A673 (cell line): ENCODE data around the gene TJP2. TPM values are rescaled to one million over a fixed set of nuclear protein-coding genes. Genes with fewer than 3 reads are reported as not detected.

Experiments
- BruUV-seq: library from RNA; stranded (reverse); fragments of 400-500 nt; replicated peaks from 2 replicates; lab custom pipeline; 2021; lab: Mats Ljungman, UMichigan
- CTCF ChIA-PET: fragments of 300-600 bp; sonication (Branson Sonifier 250); formaldehyde crosslinking; loops from one replicate; lab custom pipeline; 2022; ENCODE audit warnings: antibody characterized with exemption; lab: Charles Lee
- POLR2A ChIA-PET: fragments of 300-600 bp; sonication (Branson Sonifier 250); formaldehyde crosslinking; loops from one replicate; lab custom pipeline; 2022; ENCODE audit warnings: antibody characterized with exemption; ENCODE audit not compliant: low non-redundant PET; lab: Charles Lee
- DNase-seq: peaks from one replicate; pipeline ENCODE4 v3.0.0-alpha.2; 2015; ENCODE audit warnings: low spot score
- H3K27ac ChIP-seq: fragments of 200-600 bp; sonication (generic); 2 replicates; pipeline ENCODE4 v1.5.1; 2016; ENCODE audit warnings: mixed run types, low read depth, mild to moderate bottlenecking, mixed read lengths, antibody characterized with exemption, low read length; ENCODE audit not compliant: poor library complexity, severe bottlenecking
- H3K27me3 ChIP-seq: fragments of 200-600 bp; sonication (generic); replicated peaks from 2 replicates; pipeline ENCODE4 v1.6.1; 2017; ENCODE audit warnings: mixed run types, low read depth, mild to moderate bottlenecking, mixed read lengths, antibody characterized with exemption, low read length; ENCODE audit not compliant: insufficient read depth, poor library complexity
- H3K36me3 ChIP-seq: fragments of 200-600 bp; sonication (generic); 2 replicates; pipeline ENCODE4 v1.6.1; 2016; ENCODE audit warnings: mixed run types, mild to moderate bottlenecking, mixed read lengths, antibody characterized with exemption, low read length; ENCODE audit not compliant: insufficient read depth, poor library complexity, severe bottlenecking
- H3K4me1 ChIP-seq: fragments of 200-600 bp; sonication (generic); 2 replicates; pipeline ENCODE4 v1.6.1; 2017; ENCODE audit warnings: mixed run types, mild to moderate bottlenecking, mixed read lengths, antibody characterized with exemption, low read length; ENCODE audit not compliant: insufficient read depth, poor library complexity, severe bottlenecking
- H3K4me3 ChIP-seq: fragments of 200-600 bp; sonication (generic); 2 replicates; pipeline ENCODE4 v1.5.1; 2016; ENCODE audit warnings: low read depth, mixed run types, mild to moderate bottlenecking, mixed read lengths, low read length; ENCODE audit not compliant: poor library complexity, severe bottlenecking
- H3K9me3 ChIP-seq: fragments of 200-600 bp; sonication (generic); 2 replicates; pipeline ENCODE4 v1.6.1; 2016; ENCODE audit warnings: mixed run types, low read depth, mild to moderate bottlenecking, mixed read lengths, antibody characterized with exemption, low read length; ENCODE audit not compliant: poor library complexity, severe bottlenecking
- EZH2 ChIP-seq: fragments of 200-600 bp; sonication (generic); IDR thresholded peaks from 2 replicates; pipeline ENCODE4 v1.6.1; 2017; ENCODE audit warnings: borderline replicate concordance, low read depth, mild to moderate bottlenecking, mixed read lengths, antibody characterized with exemption, low read length; ENCODE audit not compliant: poor library complexity, severe bottlenecking
- intact Hi-C: fragments of 100-400 bp; cut with micrococcal nuclease; formaldehyde crosslinking; loops from one replicate; pipeline ENCODE4 v1.10.0; 2022; ENCODE audit not compliant: unreplicated experiment
- total RNA-seq: library from RNA; stranded (reverse); gene quantifications from 2 replicates; pipeline ENCODE4 v1.2.3, GENCODE V29; 2021
- TF ChIP-seq, protein P1 (sequence below): fragments of 300-800, 200-600 bp; sonication (generic); conservative IDR thresholded peaks from 2 replicates; pipeline ENCODE4 v1.5.1; 2017; ENCODE audit warnings: low read depth, mild to moderate bottlenecking, antibody characterized with exemption, low read length, moderate library complexity, mixed read lengths

TJP2 gene
- total RNA-seq, 1 experiment from 2014 or later, result 7.2 TPM

DNA sequence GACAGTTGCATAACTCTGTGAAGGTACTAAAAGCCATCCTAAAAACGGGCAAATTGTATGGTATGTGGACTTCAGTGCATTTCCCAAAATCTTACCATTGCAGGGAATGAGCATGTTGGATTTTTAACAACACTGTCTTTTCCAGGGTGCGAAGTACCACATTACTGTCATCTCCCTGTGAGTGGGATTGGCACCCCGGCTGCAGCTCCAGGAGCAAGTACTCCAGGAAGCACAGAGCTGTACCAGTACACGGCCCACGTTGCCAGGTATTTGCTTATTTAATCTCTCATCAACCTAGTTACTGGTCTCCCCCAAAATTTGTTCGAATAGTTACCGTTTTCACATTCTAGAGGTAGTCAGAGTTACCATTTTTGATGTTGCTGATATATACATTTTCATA, 22.6 kb upstream of the TJP2 start:
- POLR2A ChIA-PET, result no interaction called here
- CTCF ChIA-PET, result no interaction called here

DNA sequence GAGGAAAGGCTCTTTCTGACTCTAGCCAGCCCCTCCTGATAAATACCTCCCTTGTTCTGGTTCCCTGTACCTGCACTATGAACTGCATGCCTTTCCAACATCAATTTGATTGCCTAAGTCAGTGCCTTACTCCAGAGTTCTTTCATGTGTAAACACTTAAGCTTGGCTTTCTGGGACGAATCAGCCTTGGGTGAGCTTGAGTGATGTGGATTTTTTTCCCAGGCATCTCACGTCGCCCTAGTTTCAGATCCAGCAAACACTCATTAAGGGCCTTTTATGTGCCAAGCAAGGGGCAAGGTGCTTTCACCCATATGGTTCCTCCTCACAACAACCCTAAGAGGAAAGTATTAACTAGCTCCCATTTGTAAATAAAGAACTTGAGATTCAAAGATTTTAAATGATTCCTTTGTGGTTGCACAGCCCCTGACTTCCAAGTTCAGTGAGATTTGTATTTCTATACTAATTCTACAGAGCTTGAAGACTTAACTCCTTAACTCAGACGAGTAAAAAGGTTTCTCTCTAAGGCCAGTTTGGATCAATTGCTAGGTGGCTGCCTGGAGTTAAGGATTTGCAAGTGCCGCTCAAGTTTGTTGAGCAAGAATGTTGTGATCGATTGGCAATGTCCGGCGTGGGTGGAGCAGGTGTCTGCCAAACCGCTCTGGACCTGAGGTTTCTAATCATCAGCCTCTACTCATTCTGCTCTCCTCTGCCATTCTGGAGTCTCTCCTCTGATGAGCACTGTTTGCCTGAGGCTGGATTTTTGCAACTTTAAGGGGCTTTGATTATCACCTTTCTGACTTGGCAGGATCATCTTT, 20.2 kb upstream of the TJP2 start:
- no peak overlapping the region for H3K27ac ChIP-seq
- H3K36me3 ChIP-seq, result no peaks in the 10 kb centered on the region
- intact Hi-C loops, result no loop called here
- no peak overlapping the region for H3K4me3 ChIP-seq
- H3K9me3 ChIP-seq, result no peaks in the 10 kb centered on the region
- ChIA-PET CTCF (no interaction called here), POLR2A (no interaction called here)
- no peak for DNase-seq
- no TSS peak for BruUV-seq
- TF ChIP-seq, protein P1, sequence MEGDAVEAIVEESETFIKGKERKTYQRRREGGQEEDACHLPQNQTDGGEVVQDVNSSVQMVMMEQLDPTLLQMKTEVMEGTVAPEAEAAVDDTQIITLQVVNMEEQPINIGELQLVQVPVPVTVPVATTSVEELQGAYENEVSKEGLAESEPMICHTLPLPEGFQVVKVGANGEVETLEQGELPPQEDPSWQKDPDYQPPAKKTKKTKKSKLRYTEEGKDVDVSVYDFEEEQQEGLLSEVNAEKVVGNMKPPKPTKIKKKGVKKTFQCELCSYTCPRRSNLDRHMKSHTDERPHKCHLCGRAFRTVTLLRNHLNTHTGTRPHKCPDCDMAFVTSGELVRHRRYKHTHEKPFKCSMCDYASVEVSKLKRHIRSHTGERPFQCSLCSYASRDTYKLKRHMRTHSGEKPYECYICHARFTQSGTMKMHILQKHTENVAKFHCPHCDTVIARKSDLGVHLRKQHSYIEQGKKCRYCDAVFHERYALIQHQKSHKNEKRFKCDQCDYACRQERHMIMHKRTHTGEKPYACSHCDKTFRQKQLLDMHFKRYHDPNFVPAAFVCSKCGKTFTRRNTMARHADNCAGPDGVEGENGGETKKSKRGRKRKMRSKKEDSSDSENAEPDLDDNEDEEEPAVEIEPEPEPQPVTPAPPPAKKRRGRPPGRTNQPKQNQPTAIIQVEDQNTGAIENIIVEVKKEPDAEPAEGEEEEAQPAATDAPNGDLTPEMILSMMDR, result no peak
- TF ChIP-seq EZH2, result no peak
- no peaks in the 10 kb centered on the region for H3K27me3 ChIP-seq
- H3K4me1 ChIP-seq, result no peaks in the 10 kb centered on the region

More for the DNA sequence above, 22.6 kb upstream of the TJP2 start:
- Histone ChIP-seq H3K4me1 (no peaks in the 10 kb centered on the region), H3K9me3 (no peaks in the 10 kb centered on the region), H3K27ac (no peak overlapping the region), H3K27me3 (no peaks in the 10 kb centered on the region), H3K36me3 (no peaks in the 10 kb centered on the region), H3K4me3 (no peak overlapping the region)
- no peak for TF ChIP-seq EZH2
- TF ChIP-seq, protein P1, result no peak
- BruUV-seq, result no TSS peak
- intact Hi-C loops, result no loop called here
- no peak for DNase-seq

DNA sequence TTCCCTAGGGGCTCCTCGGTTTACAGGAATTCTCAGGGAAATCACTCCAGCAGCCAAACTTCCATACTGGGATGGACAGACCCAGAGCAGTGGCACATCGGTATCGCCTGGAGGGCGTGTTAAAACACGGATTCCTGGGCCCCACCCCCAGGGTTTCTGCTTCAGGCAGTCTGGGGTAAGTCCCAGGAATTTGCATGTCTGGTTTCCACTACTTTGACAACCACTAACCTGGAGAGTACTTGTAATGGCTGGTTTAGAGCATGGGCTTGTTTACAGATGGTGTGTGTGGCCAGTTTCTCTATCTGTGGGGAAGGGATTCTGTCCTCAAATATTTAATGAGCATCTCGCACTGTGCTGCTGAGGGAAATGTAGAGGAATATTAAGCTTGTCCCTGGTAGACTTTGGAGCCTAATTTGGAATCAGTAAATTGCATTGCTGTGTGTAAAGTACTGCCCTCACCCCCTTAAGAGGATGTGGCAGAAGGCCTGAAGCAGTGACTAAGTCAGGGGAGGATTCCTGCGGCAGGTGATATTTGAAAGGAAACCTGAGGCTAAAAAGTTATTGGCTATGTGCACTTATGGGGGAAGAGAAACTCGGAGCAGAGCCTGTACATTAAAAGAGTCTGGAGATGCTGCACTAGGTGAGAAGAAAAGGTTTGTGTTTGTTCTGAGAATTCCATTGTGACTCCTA, 18.6 kb upstream of the TJP2 start:
- TF ChIP-seq EZH2, result no peak
- TF ChIP-seq, protein P1, result no peak
- Histone ChIP-seq H3K4me1 (no peaks in the 10 kb centered on the region), H3K27me3 (no peaks in the 10 kb centered on the region), H3K9me3 (no peaks in the 10 kb centered on the region), H3K4me3 (no peak overlapping the region), H3K27ac (no peak overlapping the region), H3K36me3 (no peaks in the 10 kb centered on the region)
- intact Hi-C loops, result no loop called here
- ChIA-PET POLR2A (no interaction called here), CTCF (no interaction called here)
- no peak for DNase-seq
- BruUV-seq, result no TSS peak
